Astrocyte of the spinal cord (primary cell): ENCODE data around the gene CPNE7.

ENCODE experiments used
- DNase-seq: peaks from one replicate; pipeline ENCODE4 v3.0.0; 2011; ENCODE audit warnings: low read depth, low spot score
- H3K4me3 ChIP-seq: 2 replicates; pipeline ENCODE4 v1.5.1; 2011; ENCODE audit warnings: low read depth, mild to moderate bottlenecking, low read length, moderate library complexity
- CTCF ChIP-seq: IDR thresholded peaks from 2 replicates; pipeline ENCODE4 v1.5.1; 2012; ENCODE audit warnings: low read depth, mild to moderate bottlenecking, low read length, inconsistent platforms
- in situ Hi-C: cut with HindIII; loops from 2 replicates; pipeline ENCODE4 v1.10.0; 2017; ENCODE audit warnings: low sequenced_read_pairs

CPNE7 gene

GRCh38 chr16:89575247-89576152 is at the start of gene CPNE7:
TSS of gene CPNE7 (plus strand) at chr16:89575758. CDS start at chr16:89575898, 140 bp downstream.
- peak; percentile 9 for DNase-seq
- in situ Hi-C loops: no loop called here
- H3K4me3 ChIP-seq: peak within 1 kb of the TSS; percentile 46
- no peak for TF ChIP-seq CTCF

DNA sequence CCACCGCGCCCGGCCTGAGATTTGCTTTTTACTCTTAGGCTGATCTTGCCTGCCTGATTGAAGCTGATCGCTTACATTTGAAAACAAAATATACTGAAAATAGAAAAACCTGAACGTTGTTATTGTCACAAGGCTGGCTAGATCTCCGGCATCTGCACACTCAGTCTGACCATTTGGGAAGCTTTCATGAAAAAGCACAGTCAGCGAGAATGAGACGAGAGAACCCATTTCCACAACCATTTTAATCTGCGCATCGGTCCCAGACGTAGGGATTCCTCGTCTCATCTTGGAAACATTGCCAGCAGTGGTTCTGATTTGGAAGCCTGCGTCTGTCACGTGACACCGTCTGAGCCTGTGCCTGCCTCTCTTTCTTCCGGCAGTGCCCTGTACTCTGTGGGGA is 46.5 kb upstream of the CPNE7 start:
- TF ChIP-seq CTCF: no peak
- H3K4me3 ChIP-seq: no peak overlapping the region
- in situ Hi-C loops: no loop called here
- no peak for DNase-seq

DNA sequence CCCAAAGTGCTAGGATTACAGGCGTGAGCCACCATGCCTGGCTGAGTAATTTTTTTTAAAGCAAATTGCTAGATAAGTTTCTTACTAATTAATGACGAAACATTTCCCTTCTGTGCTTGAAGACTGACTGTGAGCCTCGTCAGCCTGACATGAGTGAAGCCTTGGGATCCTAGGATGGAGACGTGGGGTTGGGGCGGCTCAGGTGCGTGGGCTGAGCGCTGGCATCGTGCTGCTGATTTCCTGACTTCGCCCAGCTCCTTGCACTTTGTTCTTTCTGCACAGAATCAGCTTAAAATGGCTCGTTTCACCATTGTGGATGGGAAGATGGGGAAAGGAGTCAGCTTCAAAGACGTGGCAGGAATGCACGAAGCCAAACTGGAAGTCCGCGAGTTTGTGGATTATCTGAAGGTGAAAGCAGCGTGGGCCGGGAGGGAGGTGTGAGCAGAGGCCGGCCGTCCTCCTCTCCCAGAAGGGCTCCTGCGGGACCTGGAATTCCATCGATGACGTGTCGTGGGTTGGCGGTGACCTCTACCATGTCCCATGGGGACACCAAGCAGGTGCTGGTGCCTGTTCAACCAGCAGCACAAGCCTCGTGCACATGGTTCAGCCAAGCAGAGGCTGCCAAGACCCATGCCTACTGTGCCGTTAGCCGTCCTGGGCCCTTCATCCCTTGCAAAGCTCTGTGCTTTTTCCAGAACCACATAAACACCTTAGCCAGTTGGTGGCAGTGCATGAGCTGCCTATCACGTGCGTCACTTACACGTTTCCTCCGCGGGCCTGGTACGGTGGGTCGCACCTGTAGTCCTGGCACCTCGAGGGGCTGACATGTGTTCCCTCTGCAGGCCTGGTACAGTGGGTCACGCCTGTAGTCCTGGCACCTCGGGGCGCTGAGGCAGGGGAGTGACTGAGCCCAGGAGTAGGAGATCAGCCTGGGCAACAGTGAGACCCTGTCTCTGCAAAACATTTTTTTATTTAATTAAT is 44.9 kb upstream of the CPNE7 start:
- no peak for TF ChIP-seq CTCF
- DNase-seq: no peak
- in situ Hi-C loops: no loop called here
- no peak overlapping the region for H3K4me3 ChIP-seq

DNA sequence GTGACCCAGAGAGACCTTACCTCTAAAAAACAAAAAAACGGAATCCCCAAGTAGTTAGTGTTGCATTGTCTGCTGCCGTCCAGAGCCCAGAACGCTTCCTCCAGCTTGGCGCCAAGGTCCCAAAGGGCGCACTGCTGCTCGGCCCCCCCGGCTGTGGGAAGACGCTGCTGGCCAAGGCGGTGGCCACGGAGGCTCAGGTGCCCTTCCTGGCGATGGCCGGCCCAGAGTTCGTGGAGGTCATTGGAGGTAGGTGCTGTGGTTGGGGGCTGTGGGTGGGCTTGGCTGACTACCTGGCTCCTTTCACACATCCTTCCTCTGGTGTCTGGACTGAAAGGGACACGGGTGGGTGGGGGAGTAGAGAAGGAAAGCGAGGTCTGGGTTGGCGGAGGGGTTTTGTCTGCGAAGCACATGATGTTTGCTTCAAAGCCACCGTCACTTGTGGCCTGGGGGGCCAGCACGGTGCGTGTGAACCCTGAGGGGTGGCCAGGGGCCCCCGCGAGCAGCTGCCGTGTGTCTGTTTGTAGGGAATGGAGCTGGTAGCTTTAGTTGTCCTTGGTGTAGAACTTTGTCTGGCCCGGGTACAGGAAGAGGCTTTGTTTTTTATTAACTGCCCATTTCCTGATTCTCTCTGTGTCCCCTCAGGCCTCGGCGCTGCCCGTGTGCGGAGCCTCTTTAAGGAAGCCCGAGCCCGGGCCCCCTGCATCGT is 43.6 kb upstream of the CPNE7 start:
- H3K4me3 ChIP-seq: no peak overlapping the region
- in situ Hi-C loops: no loop called here
- no peak for DNase-seq
- TF ChIP-seq CTCF: no peak

- TF ChIP-seq CTCF: no peak
- no peak overlapping the region for H3K4me3 ChIP-seq
- no peak for DNase-seq
- in situ Hi-C loops: no loop called here
Measured at GRCh38 chr16:89534252-89534756, 41.3 kb upstream of the CPNE7 start.

DNA sequence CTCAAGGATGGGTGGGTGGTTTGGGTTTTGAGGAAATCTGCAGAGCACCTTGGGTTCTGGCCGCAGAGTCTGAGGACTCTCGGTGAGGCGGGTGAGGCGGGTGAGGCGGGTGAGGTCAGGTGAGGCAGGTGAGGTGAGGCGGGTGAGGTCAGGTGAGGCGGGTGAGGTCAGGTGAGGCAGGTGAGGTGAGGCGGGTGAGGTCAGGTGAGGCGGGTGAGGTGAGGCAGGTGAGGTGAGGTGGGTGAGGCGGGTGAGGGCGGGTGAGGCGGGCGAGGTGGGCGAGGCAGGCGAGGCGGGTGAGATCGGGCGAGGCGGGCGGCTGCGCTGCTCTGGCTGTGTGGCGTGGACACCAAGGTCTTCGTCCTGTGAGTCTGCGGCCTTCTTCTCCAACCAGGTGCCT is 39.2 kb upstream of the CPNE7 start:
- no peak for TF ChIP-seq CTCF
- no peak overlapping the region for H3K4me3 ChIP-seq
- in situ Hi-C loops: no loop called here
- DNase-seq: no peak
